ENCODE data around the gene REV1.
"Not testable (repeated sequence)": the region's sequence is repeated elsewhere in the genome, so short reads cannot be mapped to it uniquely, and the experiment has no call there.

REV1 gene

GRCh38 chr2:99356853-99357252 is 133.0 kb downstream of the REV1 start:
- no peak overlapping the region for H3K27ac ChIP-seq (ENCODE audit: extremely low read depth, low read depth, low read length)
- peaks cover 0 to 7% of the 10 kb centered on the region in 2 experiments; a peak in 2 of 3 replicates for H3K36me3 ChIP-seq (ENCODE audit: control insufficient read depth in 2 of 2, insufficient read depth in 1 of 2, low read length in 2 of 2)
- POLR2A ChIA-PET, result interaction anchor here (2.1 kb wide), 1 partner anchor 20 kb away, joined by 15 read pairs; the partner anchor contains the start of genes EIF5B and TXNDC9
- CTCF ChIA-PET, result interaction anchor here (0.6 to 3.3 kb wide), 2 partner anchors 20 to 26 kb away, joined by 5 to 11 read pairs; partner anchors contain the start of genes EIF5B and TXNDC9
- TF ChIP-seq ZBTB21 (tag by site-specific recombination; IDR thresholded peaks at IDR 0.05) (no peak), ZNF10 (tag by site-specific recombination; IDR thresholded peaks at IDR 0.05) (no peak), ZNF510 (tag by site-specific recombination; IDR thresholded peaks at IDR 0.05; ENCODE audit: insufficient replicate concordance) (no peak)
- H3K4me1 ChIP-seq (ENCODE audit: control insufficient read depth, insufficient read depth, low read length), result peaks cover 13% of the 10 kb centered on the region; the same call in 1 of the 2 replicates
- no peak overlapping the region for H3K4me3 ChIP-seq (ENCODE audit: low read depth, low read length)
- H3K9me3 ChIP-seq (ENCODE audit: control insufficient read depth, insufficient read depth, low read depth, low read length), result no peaks in the 10 kb centered on the region

- CTCF ChIA-PET; H3K27ac ChIP-seq (ENCODE audit: extremely low read depth, low read depth, low read length); H3K9me3 ChIP-seq (ENCODE audit: control insufficient read depth, insufficient read depth, low read depth, low read length); H3K36me3 ChIP-seq (ENCODE audit: control insufficient read depth in 2 of 2, insufficient read depth in 1 of 2, low read length in 2 of 2); H3K4me3 ChIP-seq (ENCODE audit: low read depth, low read length): not testable (repeated sequence)
- POLR2A ChIA-PET, result interaction anchor here (1.6 kb wide), 1 partner anchor 18 kb away, joined by 16 read pairs; the partner anchor contains the start of gene EIF5B
- H3K4me1 ChIP-seq (ENCODE audit: control insufficient read depth, insufficient read depth, low read length), result peaks cover 13% of the 10 kb centered on the region; the same call in 1 of the 2 replicates
Measured at GRCh38 chr2:99354825-99355224, 135.0 kb downstream of the REV1 start.

DNA sequence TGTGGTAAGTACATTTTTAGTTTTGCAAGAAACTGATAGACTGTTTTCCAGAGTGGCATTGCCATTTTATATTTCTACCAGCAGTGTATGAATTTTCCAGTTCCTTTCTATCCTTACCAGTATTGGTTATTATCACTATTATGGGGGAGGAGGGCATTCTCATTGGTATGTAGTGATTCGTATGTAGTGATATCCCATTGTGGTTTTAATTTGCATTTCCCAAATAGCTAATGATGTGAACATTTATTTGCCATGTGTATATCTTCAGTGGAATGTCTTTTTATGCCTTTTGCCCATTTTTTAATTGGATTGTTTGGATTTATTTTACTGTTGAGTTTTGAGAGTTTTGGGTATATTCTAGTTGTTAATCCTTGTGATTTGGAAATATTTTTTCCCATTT is 135.7 kb downstream of the REV1 start:
- ChIA-PET CTCF (no interaction called here), POLR2A (interaction anchor here (1.6 kb wide), 1 partner anchor 17 kb away, joined by 16 read pairs; the partner anchor contains the start of gene EIF5B)
- no peak overlapping the region for H3K4me3 ChIP-seq (ENCODE audit: low read depth, low read length)
- no peak for TF ChIP-seq ZNF221 (tag by site-specific recombination; IDR thresholded peaks at IDR 0.05; ENCODE audit: borderline replicate concordance)
- TF ChIP-seq ZNF501 (tag by site-specific recombination; IDR thresholded peaks at IDR 0.05), result no peak
- TF ChIP-seq ZNF776 (tag by site-specific recombination; IDR thresholded peaks at IDR 0.05; ENCODE audit: borderline replicate concordance), result no peak
- no peak for TF ChIP-seq ZNF2 (tag by site-specific recombination; IDR thresholded peaks at IDR 0.05)
- TF ChIP-seq ZNF121 (tag by site-specific recombination; IDR thresholded peaks at IDR 0.05), result no peak
- TF ChIP-seq KLF1 (tag by site-specific recombination; IDR thresholded peaks at IDR 0.05), result no peak
- TF ChIP-seq, protein P1, sequence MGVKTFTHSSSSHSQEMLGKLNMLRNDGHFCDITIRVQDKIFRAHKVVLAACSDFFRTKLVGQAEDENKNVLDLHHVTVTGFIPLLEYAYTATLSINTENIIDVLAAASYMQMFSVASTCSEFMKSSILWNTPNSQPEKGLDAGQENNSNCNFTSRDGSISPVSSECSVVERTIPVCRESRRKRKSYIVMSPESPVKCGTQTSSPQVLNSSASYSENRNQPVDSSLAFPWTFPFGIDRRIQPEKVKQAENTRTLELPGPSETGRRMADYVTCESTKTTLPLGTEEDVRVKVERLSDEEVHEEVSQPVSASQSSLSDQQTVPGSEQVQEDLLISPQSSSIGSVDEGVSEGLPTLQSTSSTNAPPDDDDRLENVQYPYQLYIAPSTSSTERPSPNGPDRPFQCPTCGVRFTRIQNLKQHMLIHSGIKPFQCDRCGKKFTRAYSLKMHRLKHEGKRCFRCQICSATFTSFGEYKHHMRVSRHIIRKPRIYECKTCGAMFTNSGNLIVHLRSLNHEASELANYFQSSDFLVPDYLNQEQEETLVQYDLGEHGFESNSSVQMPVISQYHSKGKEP (tag by site-specific recombination; IDR thresholded peaks at IDR 0.05), result no peak
- TF ChIP-seq ZSCAN30 (tag by site-specific recombination; IDR thresholded peaks at IDR 0.05), result no peak
- TF ChIP-seq ZNF202 (tag by site-specific recombination; IDR thresholded peaks at IDR 0.05; ENCODE audit: borderline replicate concordance), result no peak
- TF ChIP-seq ZNF24 (tag by site-specific recombination; IDR thresholded peaks at IDR 0.05), result no peak
- TF ChIP-seq ZNF473 (tag by site-specific recombination; IDR thresholded peaks at IDR 0.05), result no peak
- no peak for TF ChIP-seq ZNF624 (tag by site-specific recombination; IDR thresholded peaks at IDR 0.05)
- no peak for TF ChIP-seq ZNF785 (tag by site-specific recombination; IDR thresholded peaks at IDR 0.05)
- TF ChIP-seq TSHZ1 (tag by site-specific recombination; IDR thresholded peaks at IDR 0.05; ENCODE audit: borderline replicate concordance), result no peak
- TF ChIP-seq ZNF416 (tag by site-specific recombination; IDR thresholded peaks at IDR 0.05), result no peak
- TF ChIP-seq, protein P2, sequence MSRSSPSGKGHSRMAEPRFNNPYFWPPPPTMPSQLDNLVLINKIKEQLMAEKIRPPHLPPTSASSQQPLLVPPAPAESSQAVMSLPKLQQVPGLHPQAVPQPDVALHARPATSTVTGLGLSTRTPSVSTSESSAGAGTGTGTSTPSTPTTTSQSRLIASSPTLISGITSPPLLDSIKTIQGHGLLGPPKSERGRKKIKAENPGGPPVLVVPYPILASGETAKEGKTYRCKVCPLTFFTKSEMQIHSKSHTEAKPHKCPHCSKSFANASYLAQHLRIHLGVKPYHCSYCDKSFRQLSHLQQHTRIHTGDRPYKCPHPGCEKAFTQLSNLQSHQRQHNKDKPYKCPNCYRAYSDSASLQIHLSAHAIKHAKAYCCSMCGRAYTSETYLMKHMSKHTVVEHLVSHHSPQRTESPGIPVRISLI (tag by site-specific recombination; IDR thresholded peaks at IDR 0.05), result no peak
- TF ChIP-seq ZNF239 (tag by site-specific recombination; IDR thresholded peaks at IDR 0.05), result no peak
- no peak for TF ChIP-seq ZNF214 (tag by site-specific recombination; IDR thresholded peaks at IDR 0.05; ENCODE audit: borderline replicate concordance)
- H3K27ac ChIP-seq (ENCODE audit: extremely low read depth, low read depth, low read length), result no peak overlapping the region
- no peaks in the 10 kb centered on the region for H3K36me3 ChIP-seq (ENCODE audit: control insufficient read depth in 2 of 2, insufficient read depth in 1 of 2, low read length in 2 of 2)
- no peaks in the 10 kb centered on the region for H3K9me3 ChIP-seq (ENCODE audit: control insufficient read depth, insufficient read depth, low read depth, low read length)
- peaks cover 13% of the 10 kb centered on the region; the same call in 1 of the 2 replicates for H3K4me1 ChIP-seq (ENCODE audit: control insufficient read depth, insufficient read depth, low read length)
